ENCODE data around the gene ATP6AP1. TPM values are rescaled to one million over a fixed set of nuclear protein-coding genes. Genes with fewer than 3 reads are reported as not detected.

The ATP6AP1 gene
- total and polyA plus RNA-seq, 2 experiments from 2014 or later, result 37.7 to 52.1 TPM

DNA sequence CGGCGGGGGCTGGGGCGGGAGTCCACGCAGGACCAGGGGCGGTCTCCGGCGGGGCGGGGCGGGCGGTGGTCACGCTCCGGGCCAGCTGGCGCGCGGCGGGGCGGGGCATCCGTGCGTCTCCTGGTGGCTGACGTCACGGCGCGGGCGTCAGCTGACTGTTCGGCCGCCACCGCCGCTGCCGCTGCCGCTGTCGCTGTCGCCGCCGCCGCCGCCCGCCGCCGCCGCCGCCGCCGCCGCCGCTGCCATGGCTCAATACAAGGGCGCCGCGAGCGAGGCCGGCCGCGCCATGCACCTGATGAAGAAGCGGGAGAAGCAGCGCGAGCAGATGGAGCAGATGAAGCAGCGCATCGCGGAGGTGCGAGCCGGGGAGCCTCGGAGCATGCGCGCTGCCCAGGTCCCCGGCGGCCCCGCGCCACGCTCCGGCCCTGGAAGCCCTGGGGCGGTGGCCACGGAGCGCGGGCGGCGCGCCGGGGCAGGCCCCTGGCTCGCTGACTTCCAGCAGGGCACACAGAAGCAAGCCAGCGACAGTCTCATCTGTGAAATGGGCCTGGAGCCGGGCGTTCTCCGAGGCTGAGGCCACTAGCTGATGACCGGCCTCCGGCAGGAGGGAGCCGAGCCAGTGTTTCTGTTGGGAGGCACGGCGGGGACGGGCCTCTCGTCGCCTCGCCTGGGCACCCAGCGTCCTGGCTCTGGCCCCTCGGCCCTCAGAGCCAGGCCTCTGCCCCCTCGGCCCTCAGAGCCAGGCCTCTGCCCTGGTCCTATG lies 15.7 kb downstream of the ATP6AP1 start, which contains the start of gene FAM50A (continued):
- TF ChIP-seq, protein P1, sequence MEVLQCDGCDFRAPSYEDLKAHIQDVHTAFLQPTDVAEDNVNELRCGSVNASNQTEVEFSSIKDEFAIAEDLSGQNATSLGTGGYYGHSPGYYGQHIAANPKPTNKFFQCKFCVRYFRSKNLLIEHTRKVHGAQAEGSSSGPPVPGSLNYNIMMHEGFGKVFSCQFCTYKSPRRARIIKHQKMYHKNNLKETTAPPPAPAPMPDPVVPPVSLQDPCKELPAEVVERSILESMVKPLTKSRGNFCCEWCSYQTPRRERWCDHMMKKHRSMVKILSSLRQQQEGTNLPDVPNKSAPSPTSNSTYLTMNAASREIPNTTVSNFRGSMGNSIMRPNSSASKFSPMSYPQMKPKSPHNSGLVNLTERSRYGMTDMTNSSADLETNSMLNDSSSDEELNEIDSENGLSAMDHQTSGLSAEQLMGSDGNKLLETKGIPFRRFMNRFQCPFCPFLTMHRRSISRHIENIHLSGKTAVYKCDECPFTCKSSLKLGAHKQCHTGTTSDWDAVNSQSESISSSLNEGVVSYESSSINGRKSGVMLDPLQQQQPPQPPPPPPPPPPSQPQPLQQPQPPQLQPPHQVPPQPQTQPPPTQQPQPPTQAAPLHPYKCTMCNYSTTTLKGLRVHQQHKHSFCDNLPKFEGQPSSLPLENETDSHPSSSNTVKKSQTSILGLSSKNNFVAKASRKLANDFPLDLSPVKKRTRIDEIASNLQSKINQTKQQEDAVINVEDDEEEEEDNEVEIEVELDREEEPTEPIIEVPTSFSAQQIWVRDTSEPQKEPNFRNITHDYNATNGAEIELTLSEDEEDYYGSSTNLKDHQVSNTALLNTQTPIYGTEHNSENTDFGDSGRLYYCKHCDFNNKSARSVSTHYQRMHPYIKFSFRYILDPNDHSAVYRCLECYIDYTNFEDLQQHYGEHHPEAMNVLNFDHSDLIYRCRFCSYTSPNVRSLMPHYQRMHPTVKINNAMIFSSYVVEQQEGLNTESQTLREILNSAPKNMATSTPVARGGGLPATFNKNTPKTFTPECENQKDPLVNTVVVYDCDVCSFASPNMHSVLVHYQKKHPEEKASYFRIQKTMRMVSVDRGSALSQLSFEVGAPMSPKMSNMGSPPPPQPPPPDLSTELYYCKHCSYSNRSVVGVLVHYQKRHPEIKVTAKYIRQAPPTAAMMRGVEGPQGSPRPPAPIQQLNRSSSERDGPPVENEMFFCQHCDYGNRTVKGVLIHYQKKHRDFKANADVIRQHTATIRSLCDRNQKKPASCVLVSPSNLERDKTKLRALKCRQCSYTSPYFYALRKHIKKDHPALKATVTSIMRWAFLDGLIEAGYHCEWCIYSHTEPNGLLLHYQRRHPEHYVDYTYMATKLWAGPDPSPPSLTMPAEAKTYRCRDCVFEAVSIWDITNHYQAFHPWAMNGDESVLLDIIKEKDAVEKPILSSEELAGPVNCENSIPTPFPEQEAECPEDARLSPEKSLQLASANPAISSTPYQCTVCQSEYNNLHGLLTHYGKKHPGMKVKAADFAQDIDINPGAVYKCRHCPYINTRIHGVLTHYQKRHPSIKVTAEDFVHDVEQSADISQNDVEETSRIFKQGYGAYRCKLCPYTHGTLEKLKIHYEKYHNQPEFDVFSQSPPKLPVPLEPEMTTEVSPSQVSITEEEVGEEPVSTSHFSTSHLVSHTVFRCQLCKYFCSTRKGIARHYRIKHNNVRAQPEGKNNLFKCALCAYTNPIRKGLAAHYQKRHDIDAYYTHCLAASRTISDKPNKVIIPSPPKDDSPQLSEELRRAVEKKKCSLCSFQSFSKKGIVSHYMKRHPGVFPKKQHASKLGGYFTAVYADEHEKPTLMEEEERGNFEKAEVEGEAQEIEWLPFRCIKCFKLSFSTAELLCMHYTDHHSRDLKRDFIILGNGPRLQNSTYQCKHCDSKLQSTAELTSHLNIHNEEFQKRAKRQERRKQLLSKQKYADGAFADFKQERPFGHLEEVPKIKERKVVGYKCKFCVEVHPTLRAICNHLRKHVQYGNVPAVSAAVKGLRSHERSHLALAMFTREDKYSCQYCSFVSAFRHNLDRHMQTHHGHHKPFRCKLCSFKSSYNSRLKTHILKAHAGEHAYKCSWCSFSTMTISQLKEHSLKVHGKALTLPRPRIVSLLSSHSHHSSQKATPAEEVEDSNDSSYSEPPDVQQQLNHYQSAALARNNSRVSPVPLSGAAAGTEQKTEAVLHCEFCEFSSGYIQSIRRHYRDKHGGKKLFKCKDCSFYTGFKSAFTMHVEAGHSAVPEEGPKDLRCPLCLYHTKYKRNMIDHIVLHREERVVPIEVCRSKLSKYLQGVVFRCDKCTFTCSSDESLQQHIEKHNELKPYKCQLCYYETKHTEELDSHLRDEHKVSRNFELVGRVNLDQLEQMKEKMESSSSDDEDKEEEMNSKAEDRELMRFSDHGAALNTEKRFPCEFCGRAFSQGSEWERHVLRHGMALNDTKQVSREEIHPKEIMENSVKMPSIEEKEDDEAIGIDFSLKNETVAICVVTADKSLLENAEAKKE (CRISPR knock-in tag; IDR thresholded peaks at IDR 0.05), result no peak
- no peak for TF ChIP-seq CTCF (conservative IDR thresholded peaks at IDR 0.05; ENCODE audit: low read depth in 2 of 2)
- TF ChIP-seq POLR2AphosphoS5 (IDR thresholded peaks at IDR 0.05; ENCODE audit: low read depth), result 0 out of 2 replicates have a peak, but pooled peaks have one; percentile 5

DNA sequence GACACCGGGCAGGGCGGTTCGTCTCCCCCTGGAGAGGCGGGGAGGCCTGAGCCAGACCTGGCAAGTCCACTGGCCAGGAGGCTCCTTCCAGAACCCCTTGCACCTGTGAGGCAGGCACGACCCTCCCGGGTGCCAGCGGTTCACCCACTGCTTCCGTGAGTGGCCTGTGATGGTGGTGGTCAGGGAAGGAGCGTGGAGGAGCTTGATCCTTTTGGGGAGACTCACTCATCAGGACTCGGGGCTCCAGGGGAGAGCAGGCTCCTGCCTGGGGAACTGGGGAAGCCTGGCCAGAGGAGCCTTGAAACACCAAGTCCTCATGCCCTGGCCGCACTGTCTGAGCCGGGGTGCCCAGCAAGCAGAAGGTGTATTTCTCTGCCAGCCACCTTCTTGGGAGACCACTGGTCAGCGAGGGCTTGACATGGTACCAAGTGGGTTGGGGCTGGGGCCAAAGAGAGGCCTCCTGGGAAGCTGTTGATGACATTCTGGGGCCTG lies 16.3 kb downstream of the ATP6AP1 start:
- Histone ChIP-seq H3K79me2 (replicated peaks; ENCODE audit: insufficient read depth) (no peaks in the 10 kb centered on the region), H3K27ac (ENCODE audit: low read depth) (no peak overlapping the region), H3K9me2 (ENCODE audit: insufficient read depth) (no peaks in the 10 kb centered on the region), H3K4me3 (peak overlapping the region; percentile 62), H3K4me2 (peak overlapping the region; percentile 75), H2AFZ (no peak overlapping the region), H3F3A (replicated peaks; ENCODE audit: low read depth) (no peaks in the 10 kb centered on the region), H3K36me3 (ENCODE audit: insufficient read depth) (no peaks in the 10 kb centered on the region), H4K20me1 (replicated peaks; ENCODE audit: insufficient read depth) (no peaks in the 10 kb centered on the region), H3K27me3 (ENCODE audit: insufficient read depth) (no peaks in the 10 kb centered on the region), H3K4me1 (ENCODE audit: insufficient read depth) (0 out of 2 replicates have a peak, but pooled peaks cover 3% of the 10 kb centered on the region)
- no peaks in the 10 kb centered on the region for H3K4me1 Mint-ChIP-seq
- peaks cover 8% of the 10 kb centered on the region for H3K27me3 Mint-ChIP-seq (ENCODE audit: insufficient read depth, low read depth, poor library complexity)
- H3K36me3 Mint-ChIP-seq (ENCODE audit: low read depth), result peaks cover 15% of the 10 kb centered on the region; the same call in 2 of the 3 replicates
- ATAC-seq, result no peak; the same call in 2 of the 3 replicates
- H3K9me3 Mint-ChIP-seq, result no peaks in the 10 kb centered on the region
- no peak overlapping the region for H3K27ac Mint-ChIP-seq
- DNase-seq (ENCODE audit: low spot score), result no peak
- H3K4me3 Mint-ChIP-seq, result peak overlapping the region; percentile 48
- TF ChIP-seq POLR2AphosphoS5 (IDR thresholded peaks at IDR 0.05; ENCODE audit: low read depth) (no peak), ZNF331 (CRISPR knock-in tag; IDR thresholded peaks at IDR 0.05; ENCODE audit: low read depth) (no peak), CREB1 (CRISPR knock-in tag; IDR thresholded peaks at IDR 0.05; ENCODE audit: low read depth) (no peak), JUNB (IDR thresholded peaks at IDR 0.05; ENCODE audit: unreplicated experiment) (no peak), NANOG (IDR thresholded peaks at IDR 0.05; ENCODE audit: borderline replicate concordance) (no peak), ETS1 (IDR thresholded peaks at IDR 0.05) (no peak), EZH2 (IDR thresholded peaks at IDR 0.05; ENCODE audit: low read depth, unreplicated experiment) (no peak), EZH2phosphoT487 (IDR thresholded peaks at IDR 0.05; ENCODE audit: unreplicated experiment) (no peak)
- TF ChIP-seq, protein P2, sequence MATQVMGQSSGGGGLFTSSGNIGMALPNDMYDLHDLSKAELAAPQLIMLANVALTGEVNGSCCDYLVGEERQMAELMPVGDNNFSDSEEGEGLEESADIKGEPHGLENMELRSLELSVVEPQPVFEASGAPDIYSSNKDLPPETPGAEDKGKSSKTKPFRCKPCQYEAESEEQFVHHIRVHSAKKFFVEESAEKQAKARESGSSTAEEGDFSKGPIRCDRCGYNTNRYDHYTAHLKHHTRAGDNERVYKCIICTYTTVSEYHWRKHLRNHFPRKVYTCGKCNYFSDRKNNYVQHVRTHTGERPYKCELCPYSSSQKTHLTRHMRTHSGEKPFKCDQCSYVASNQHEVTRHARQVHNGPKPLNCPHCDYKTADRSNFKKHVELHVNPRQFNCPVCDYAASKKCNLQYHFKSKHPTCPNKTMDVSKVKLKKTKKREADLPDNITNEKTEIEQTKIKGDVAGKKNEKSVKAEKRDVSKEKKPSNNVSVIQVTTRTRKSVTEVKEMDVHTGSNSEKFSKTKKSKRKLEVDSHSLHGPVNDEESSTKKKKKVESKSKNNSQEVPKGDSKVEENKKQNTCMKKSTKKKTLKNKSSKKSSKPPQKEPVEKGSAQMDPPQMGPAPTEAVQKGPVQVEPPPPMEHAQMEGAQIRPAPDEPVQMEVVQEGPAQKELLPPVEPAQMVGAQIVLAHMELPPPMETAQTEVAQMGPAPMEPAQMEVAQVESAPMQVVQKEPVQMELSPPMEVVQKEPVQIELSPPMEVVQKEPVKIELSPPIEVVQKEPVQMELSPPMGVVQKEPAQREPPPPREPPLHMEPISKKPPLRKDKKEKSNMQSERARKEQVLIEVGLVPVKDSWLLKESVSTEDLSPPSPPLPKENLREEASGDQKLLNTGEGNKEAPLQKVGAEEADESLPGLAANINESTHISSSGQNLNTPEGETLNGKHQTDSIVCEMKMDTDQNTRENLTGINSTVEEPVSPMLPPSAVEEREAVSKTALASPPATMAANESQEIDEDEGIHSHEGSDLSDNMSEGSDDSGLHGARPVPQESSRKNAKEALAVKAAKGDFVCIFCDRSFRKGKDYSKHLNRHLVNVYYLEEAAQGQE (IDR thresholded peaks at IDR 0.05; ENCODE audit: unreplicated experiment), result no peak
